Measurements from ENCODE around the gene MTX1. TPM values are rescaled to one million over a fixed set of nuclear protein-coding genes. Genes with fewer than 3 reads are reported as not detected.

The MTX1 gene
- total and polyA plus RNA-seq, 9 of the 15 experiments (the other 6 are each of a cell fraction or from before 2014, with no cell fraction given) = 29.1 to 98.4 (median 66.9) TPM

- TF ChIP-seq COPS2 (conservative IDR thresholded peaks at IDR 0.05) = no peak
- peak; percentile 53; the same call in 1 of the 2 replicates for TF ChIP-seq TAF7 (tag; IDR thresholded peaks at IDR 0.05)
- TF ChIP-seq SMAD4 (CRISPR knock-in tag; conservative IDR thresholded peaks at IDR 0.05) = no peak
- no peak for TF ChIP-seq MNT (conservative IDR thresholded peaks at IDR 0.05)
- TF ChIP-seq ZNF785 (CRISPR knock-in tag; IDR thresholded peaks at IDR 0.05) = no peak
- TF ChIP-seq ELF1 (tag; IDR thresholded peaks at IDR 0.05) = no peak
- TF ChIP-seq CLOCK (CRISPR knock-in tag; IDR thresholded peaks at IDR 0.05; ENCODE audit: borderline replicate concordance) = no peak
- TF ChIP-seq ZNF140 (CRISPR knock-in tag; IDR thresholded peaks at IDR 0.05) = no peak
- no peak for TF ChIP-seq ZBTB33 (CRISPR knock-in tag; IDR thresholded peaks at IDR 0.05)
- TF ChIP-seq ZNF740 (CRISPR knock-in tag; IDR thresholded peaks at IDR 0.05) = no peak
- no peak for TF ChIP-seq ZNF740 (tag; IDR thresholded peaks at IDR 0.05)
- no peak for TF ChIP-seq TCF7L2 (IDR thresholded peaks at IDR 0.05; ENCODE audit: low read depth, low read length)
- no peak for TF ChIP-seq SNIP1 (IDR thresholded peaks at IDR 0.05; ENCODE audit: low read depth)
- no peak for TF ChIP-seq ZNF512 (tag; IDR thresholded peaks at IDR 0.05)
- no peak for TF ChIP-seq MAFF (IDR thresholded peaks at IDR 0.05; ENCODE audit: low read length)
- no peak for TF ChIP-seq ZNF175 (CRISPR knock-in tag; IDR thresholded peaks at IDR 0.05; ENCODE audit: low read depth)
- TF ChIP-seq ZNF583 (CRISPR knock-in tag; IDR thresholded peaks at IDR 0.05) = no peak
- TF ChIP-seq HEY1 (CRISPR knock-in tag; IDR thresholded peaks at IDR 0.05; ENCODE audit: borderline replicate concordance) = no peak
- TF ChIP-seq ZNF146 (CRISPR knock-in tag; IDR thresholded peaks at IDR 0.05; ENCODE audit: unreplicated experiment) = no peak
- no peak for TF ChIP-seq MYC (IDR thresholded peaks at IDR 0.05; ENCODE audit: low read depth, low read length)
- TF ChIP-seq MYC (CRISPR knock-in tag; IDR thresholded peaks at IDR 0.05; ENCODE audit: borderline replicate concordance, low read depth) = no peak
- no peak for TF ChIP-seq ZNF79 (CRISPR knock-in tag; IDR thresholded peaks at IDR 0.05; ENCODE audit: low read depth)
Measured at GRCh38 chr1:155209312-155209721, 822 bp downstream of the MTX1 start (continued).

All from K562 (cell line).